ENCODE measurements around the gene PPP2R5A.
"Not testable (repeated sequence)": the region's sequence is repeated elsewhere in the genome, so short reads cannot be mapped to it uniquely, and the experiment has no call there.

The PPP2R5A gene

GRCh38 chr1:212359794-212360479 lies 74.7 kb downstream of the PPP2R5A start:
- DNase-seq = no peak

- no peak for DNase-seq
These were observed 79.8 kb downstream of the PPP2R5A start for GRCh38 chr1:212364985-212365384.

- no peak for DNase-seq
These were observed 81.7 kb downstream of the PPP2R5A start for GRCh38 chr1:212366901-212367300.

- no peak for DNase-seq
These were observed 82.4 kb downstream of the PPP2R5A start for GRCh38 chr1:212367474-212368072.

GRCh38 chr1:212368073-212368484 lies 82.9 kb downstream of the PPP2R5A start:
- no peak for DNase-seq

- no peak for DNase-seq
These were observed 90.8 kb downstream of the PPP2R5A start for GRCh38 chr1:212375986-212376385.

- no peak for DNase-seq
These were observed 92.4 kb downstream of the PPP2R5A start for GRCh38 chr1:212377644-212378043.

GRCh38 chr1:212379366-212379765 lies 94.2 kb downstream of the PPP2R5A start:
- no peak for DNase-seq

GRCh38 chr1:212381397-212382035 lies 96.3 kb downstream of the PPP2R5A start:
- DNase-seq = no peak

- no peak for DNase-seq
These were observed 100.8 kb downstream of the PPP2R5A start for GRCh38 chr1:212386029-212386428.

GRCh38 chr1:212388985-212389716 lies 103.9 kb downstream of the PPP2R5A start:
- DNase-seq = no peak

GRCh38 chr1:212395678-212396437 lies 110.6 kb downstream of the PPP2R5A start:
- not testable (repeated sequence) for DNase-seq

GRCh38 chr1:212396638-212397037 lies 111.4 kb downstream of the PPP2R5A start:
- DNase-seq = no peak

GRCh38 chr1:212397171-212397570 lies 112.0 kb downstream of the PPP2R5A start:
- DNase-seq = no peak

- DNase-seq = no peak
These were observed 115.8 kb downstream of the PPP2R5A start for GRCh38 chr1:212401042-212401441.

- no peak for DNase-seq
These were observed 116.8 kb downstream of the PPP2R5A start for GRCh38 chr1:212401838-212402582.

- DNase-seq = no peak
These were observed 117.6 kb downstream of the PPP2R5A start for GRCh38 chr1:212402666-212403321.

- no peak for DNase-seq
These were observed 125.1 kb downstream of the PPP2R5A start for GRCh38 chr1:212410231-212410820.

Measured in activated CD4-positive, CD25-positive, alpha-beta regulatory T cell (primary cell).